T follicular helper cell (primary cell): ENCODE results near the gene KCNJ16.

Experiments
- DNase-seq: peaks from one replicate; pipeline ENCODE4 v3.0.0-alpha.2; 2020; ENCODE audit warnings: low read depth

KCNJ16 gene

DNA sequence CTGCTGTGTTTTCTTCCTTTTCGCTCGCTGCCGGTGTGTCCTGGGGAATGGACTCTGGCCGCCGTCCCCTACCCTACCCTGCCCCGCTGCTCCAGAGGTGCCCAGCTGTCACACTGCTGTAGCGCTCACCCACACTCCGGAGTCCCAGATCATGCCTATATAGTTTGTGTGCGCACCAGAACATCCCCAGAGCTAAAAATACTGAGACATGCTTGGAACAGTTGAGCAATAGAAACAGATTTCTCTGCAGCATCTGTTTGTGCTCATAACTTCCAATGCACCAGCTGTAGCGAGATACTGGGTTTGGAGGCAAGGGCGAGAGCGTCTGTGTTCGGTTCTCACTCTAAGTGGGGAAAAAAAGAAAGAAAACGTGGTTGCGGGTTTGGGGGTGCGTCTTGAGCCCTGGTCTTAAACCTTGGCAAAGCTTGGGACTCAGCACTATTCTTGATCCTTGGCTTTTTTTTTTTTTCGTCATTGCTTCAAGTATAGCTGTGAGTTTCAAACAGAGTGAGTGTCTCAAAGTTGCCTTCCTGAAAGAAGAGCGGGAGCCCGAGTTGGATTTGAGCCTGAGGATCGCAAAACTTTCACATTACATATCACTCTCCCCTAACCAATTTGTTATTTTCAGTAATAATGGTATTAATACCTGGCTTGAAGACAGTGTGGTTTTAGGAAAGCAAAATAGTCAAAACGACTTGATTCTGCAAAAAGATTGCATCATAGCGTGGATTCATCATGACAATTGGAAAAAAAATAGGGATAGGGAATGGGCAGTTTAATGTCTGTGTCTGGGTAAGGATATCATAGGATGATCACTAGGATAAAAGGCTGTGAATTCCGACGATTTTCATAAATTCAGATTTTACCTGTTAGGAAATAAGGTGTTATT is 94.9 kb downstream of the KCNJ16 start:
- DNase-seq, result no peak

DNA sequence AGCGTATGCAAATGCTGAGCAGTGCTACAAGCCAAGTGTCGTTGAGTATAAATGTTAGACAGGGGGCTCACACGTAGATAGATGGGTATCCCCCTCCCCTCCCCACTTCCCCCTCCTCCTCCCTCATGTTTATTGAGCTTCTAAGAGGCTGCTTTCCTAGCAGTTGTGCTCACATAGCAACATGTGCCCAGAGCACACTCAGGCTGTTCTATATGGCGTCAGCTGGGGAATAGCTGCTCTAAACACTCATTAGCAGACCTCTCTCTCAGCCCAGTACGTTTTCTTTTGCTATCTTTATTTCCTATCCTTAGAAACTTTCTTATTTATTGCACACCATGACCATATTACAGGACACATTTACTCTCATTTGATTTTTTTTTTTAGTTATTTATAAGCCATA is 96.1 kb downstream of the KCNJ16 start:
- DNase-seq, result no peak

- no peak for DNase-seq
These were observed 97.4 kb downstream of the KCNJ16 start for GRCh38 chr17:70172449-70172848.

- no peak for DNase-seq
These were observed 97.9 kb downstream of the KCNJ16 start for GRCh38 chr17:70172923-70173322.

DNA sequence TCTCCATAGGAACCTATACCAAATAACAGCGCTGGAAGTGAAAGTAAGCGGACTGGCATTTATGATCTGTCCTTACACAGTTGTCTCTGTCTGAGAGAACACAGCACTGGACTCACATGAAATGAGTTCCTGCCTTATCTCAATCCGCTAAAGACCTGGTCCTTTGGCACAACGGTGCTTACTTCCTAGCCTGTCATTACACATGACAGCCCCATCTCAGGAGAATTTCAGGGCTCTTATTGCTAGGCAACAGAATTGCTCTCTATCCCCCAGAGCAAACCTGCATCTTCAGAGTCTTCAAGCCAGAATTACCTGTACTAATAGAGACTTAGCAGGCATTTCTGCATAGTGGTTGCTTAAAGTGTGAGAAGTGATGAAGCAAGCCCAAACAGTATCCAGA is 98.7 kb downstream of the KCNJ16 start:
- no peak for DNase-seq

- DNase-seq, result no peak
These were observed 106.4 kb downstream of the KCNJ16 start for GRCh38 chr17:70181376-70181775.

DNA sequence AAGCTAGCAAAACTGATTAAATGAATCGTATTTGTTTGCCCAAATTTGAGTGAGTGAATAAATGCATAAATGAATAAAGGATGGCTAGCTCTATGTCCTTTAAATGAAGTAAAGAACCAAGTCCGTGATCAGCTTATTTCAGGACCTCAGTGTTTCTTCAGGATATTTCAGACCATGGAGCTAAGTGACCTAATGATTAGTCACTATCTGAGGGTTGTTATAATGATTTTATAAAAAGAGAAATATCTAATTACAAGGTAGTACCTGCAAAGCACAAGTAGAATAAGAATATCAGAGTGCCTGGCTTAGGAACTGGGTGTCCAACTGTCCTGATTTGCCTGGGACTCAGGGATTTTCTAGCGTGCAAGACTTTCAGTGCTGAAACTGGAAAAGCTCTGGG is 106.8 kb downstream of the KCNJ16 start:
- DNase-seq, result no peak

- no peak for DNase-seq
These were observed 108.5 kb downstream of the KCNJ16 start for GRCh38 chr17:70183508-70183907.

DNA sequence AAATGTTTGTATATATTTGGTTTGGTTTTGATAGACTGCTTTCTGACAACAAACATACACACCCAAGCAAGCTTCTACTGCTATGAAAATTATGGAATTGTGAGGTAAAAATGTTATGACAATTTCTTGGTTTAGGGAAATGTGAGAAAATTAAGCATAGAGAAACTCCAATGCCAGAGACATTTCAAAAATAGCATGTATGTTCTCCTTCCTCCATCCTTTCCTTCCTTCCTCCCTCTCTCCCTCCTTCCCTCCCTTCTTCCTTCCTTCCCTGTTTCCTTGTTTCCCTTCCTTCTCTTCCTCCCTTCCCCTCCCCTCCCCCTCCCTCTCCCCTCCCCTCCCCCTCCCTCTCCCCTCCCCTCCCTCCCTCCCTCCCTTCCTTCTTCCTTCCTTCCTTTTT is 109.2 kb downstream of the KCNJ16 start:
- DNase-seq, result no peak

DNA sequence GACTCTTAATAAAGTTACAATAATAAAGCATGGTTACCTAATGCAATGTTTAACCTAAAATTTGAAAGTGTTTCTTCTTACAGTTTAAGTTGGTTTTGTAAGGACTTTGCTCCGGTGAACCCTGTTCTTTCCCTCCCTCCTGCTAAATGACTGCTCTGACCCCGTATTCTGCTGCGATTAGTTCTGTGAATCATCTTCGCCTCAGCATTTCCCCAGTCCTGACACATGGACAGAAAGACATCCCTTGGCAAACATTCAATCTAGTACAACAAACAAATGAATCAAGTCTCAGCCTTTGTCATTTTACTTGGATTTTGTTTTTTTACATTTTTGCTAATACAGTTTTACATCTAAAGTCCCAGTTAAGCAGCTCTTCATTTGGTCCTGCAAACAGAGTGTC is 109.7 kb downstream of the KCNJ16 start:
- DNase-seq, result no peak
